HG02623 (cell line): Measurements from ENCODE around the gene ATXN7L3.

Source experiments
- ATAC-seq: cut with Tn5 transposase; IDR thresholded peaks from one replicate; pipeline ENCODE4 v1.9.1; 2021; ENCODE audit warnings: moderate library complexity; ENCODE audit not compliant: unreplicated experiment

The ATXN7L3 gene

GRCh38 chr17:44218344-44219107, 18.8 kb upstream of the ATXN7L3 start:
- peak; percentile 37 for ATAC-seq

- ATAC-seq: no peak
Observed at GRCh38 chr17:44217738-44218343, 18.2 kb upstream of the ATXN7L3 start.

GRCh38 chr17:44216694-44217093, 17.0 kb upstream of the ATXN7L3 start:
- ATAC-seq: no peak

DNA sequence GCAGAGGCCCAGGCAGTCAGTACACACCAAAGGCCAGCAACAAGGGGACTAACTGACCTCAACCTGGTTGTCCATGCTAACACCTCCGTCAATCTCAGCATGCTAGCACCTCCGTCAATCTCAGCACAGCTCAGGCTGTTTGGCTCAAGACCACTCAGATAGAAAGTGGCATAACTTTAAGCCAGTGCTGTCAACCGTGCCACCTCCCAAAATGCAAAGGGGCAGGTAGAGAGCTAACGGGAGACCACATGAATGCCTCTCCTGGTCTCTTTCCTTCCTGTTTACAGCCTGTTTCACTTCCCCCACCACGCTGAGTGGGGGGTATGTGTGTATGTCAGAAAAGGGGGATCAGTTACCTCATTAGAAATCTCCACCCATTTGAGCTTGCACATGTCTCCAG, 16.5 kb upstream of the ATXN7L3 start:
- ATAC-seq: no peak

GRCh38 chr17:44214896-44215295, 15.2 kb upstream of the ATXN7L3 start:
- ATAC-seq: no peak

DNA sequence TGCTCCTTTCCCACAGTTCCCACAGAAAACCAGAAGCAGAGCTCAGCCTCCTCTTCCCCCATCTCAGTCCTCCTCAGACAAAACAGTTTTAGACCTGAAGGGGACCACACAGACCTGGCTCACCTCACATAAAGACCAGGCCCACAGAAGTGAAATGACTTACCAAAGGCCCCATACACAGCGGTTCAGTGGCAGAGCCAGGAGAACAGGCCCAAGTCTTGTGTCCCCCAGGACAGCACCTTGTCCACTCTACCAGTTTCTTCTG, 14.5 kb upstream of the ATXN7L3 start:
- no peak for ATAC-seq

DNA sequence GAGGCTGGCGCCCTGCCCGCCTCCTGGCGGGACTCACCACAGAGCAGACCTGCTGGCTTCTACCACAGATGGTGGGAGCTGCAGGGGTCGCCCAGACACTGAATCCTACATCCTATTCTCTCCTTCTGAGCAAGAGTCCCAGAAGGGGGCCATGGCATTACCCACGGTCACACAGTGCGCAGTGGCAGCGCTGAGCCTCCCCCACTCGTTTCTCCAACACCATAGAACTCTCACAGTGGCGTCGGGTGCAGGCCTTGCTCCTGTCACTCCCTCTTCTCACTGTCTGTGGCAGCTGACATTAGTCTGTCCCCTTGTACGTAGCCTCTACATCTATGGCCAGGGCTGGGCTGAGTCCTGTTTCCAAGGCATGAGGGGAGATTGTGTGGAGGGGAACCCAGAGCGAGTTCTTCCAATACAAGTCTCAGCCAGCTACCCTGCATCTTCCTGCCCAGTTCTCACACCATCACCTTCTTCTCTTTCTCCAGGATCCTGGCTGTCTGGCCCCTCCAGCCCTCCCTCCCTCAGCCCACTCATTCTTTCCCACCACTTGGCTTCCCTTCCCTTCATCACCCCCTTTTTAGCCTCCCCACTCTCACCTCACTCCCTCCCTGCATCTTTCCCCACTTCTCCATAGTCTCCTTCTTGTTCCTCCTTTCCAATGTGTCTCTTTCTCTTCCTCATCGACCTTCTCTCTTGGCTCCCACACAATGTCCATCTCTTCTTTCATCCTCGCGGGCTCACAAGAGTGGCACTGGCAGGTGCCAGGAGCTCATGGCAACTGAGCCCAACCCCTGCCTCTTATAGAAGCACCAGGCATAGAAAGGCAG, 13.9 kb upstream of the ATXN7L3 start:
- no peak for ATAC-seq

GRCh38 chr17:44212507-44213402, 13.1 kb upstream of the ATXN7L3 start:
- no peak for ATAC-seq

DNA sequence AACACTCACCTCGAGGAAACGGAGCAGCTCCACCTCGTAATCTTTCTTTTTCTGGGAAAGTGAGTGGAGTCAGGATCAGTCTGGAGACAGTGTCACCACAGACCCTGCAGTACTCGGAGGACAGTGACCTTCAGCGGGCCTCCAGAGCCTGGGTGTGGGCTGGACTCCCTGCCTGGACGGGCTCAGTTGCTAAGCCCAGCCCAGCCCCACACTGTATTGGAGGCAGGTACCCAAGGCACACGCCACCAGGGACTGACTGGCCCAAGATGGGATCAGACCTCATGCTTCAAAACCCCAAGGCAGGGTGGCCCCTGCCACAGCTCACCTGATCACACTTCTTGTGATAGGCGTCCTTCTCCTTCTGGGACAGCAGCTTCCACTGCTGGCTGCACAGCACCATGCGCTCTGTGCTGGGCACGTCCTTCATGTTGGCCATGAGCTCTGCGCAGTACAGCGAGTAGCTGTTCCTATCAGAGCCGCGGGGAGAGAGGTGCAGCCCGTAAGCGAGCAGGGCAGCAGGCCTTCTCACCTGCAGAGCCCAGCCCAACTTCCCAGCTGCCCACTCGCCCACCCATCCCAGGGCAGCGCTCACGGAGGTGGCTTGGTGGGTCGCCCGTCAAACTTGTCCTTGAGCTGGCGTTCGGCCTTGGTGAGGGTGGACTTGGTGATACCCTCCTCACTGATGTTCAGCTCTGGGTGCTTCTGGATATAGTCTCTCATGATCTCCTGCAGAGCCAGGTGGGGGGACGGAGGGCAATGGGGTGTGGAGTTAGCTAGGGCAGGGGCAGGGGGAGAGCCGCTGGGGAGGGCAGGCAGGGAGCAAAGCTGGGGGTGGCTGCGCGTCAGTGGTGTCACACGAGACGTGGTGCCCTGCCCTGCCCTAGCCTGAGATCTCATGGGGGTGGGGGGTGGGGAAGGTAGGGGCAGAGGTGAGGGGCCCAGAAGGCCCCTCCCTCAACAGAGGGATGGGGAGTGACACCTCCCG, 11.9 kb upstream of the ATXN7L3 start:
- ATAC-seq: no peak

GRCh38 chr17:44210342-44211192, 10.9 kb upstream of the ATXN7L3 start:
- ATAC-seq: peak; percentile 78

DNA sequence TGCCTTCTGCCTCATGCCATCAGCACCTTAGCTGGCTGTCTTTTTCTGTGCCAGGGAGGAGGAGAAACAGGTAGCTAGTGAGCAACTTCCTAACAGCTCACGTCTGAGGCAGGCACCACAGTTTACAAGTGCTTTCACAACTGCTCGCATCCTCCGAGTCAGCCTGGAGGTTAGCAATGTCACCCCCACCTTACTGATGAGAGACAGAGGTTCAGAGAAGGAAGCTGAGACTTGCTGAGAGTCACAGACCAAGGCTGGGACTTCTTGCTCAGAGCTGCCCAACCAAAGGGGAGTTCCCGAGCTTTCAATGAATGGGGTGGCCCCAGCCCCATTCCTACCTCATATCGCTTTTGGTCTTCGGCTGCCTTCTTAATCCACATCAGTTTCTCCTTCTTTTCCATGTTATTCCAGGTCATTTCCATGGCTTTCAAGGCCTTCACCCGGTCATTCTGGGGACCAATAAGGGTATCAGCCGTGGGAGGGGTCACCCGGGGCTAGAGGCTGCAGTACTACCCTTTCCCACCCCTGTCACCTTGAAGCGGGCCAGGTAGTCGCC, 10.2 kb upstream of the ATXN7L3 start:
- ATAC-seq: no peak

DNA sequence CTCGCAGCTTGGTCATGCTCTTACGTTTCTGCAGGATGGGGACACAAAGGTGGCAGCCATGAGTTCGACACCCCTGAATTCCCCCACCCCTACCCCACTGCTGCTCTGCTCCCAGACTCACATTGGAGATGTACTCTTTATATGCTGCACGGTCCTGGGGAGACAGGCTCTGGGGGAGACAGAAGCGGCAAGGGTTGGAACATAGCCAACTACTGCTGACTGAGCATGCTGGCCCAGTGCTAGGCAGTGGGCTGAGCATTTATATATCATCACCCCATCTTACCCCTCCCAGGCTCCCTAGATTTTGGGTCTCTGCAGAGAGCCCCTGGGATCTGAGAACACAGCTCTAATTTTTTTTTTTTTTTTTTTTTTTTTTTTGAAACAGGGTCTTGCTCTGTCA, 8.1 kb upstream of the ATXN7L3 start:
- ATAC-seq: no peak

DNA sequence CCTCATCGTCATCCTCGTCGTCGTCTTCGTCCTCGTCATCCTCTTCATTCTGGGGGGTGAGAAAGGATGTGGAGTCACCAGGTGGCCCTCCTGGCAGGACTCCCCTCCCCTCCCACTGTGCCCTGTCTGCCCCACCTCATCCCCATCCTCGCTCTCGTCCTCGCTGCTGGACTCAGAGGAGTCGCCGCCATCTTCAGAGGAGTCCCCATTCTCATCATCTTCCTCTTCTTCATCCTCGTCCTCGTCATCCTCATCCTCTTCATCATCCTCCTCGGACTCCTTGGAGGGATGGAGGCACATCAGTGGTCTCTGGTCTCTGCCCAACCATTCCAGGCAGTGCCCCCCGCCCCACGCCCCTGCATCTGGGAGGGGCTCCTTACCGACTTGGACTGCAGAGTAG, 7.6 kb upstream of the ATXN7L3 start:
- ATAC-seq: no peak

DNA sequence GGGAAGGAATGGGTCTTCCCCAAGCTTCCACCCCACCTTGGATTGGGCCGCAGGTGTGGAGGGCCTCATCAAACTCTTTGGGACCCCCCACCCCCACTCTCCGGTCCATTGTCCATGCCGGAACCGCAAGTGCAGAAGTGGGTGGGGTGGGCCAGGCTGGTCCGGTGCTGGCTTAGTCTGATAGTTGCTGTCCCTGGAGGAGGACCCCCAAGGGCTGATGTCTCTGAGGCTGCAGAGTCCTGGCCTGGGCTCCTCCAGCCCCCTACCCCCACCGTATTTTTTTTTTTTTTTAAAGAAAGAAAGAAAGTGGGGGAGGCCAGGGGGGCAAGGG, 7.1 kb upstream of the ATXN7L3 start:
- ATAC-seq: no peak

GRCh38 chr17:44205962-44206824, 6.5 kb upstream of the ATXN7L3 start:
- no peak for ATAC-seq

GRCh38 chr17:44204441-44204882, 4.8 kb upstream of the ATXN7L3 start:
- no peak for ATAC-seq

- ATAC-seq: no peak
Observed at GRCh38 chr17:44203731-44204440, 4.2 kb upstream of the ATXN7L3 start.
